H1 (cell line): ENCODE results near the gene CDK13. TPM values are rescaled to one million over a fixed set of nuclear protein-coding genes. Genes with fewer than 3 reads are reported as not detected.

Experiments
- ASH2L ChIP-seq: fragments of 200-600, 300-600 bp; sonication (generic); IDR thresholded peaks from one replicate; pipeline ENCODE4 v1.7.1; 2017; ENCODE audit warnings: low read length
- CTCF ChIP-seq, 3 experiments: IDR thresholded peaks; 1 replicate in 2 of 3; 2 replicates in 1 of 3; pipeline versions ENCODE4 v1.5.1 to v1.6.1; 2011; ENCODE audit warnings: low read length in 3 of 3, mild to moderate bottlenecking in 3 of 3, inconsistent platforms in 2 of 3, low read depth in 1 of 3, moderate library complexity in 1 of 3; ENCODE audit not compliant: insufficient read depth in 1 of 3; ENCODE audit errors: control extremely low read depth in 1 of 3
- FOSL1 ChIP-seq: IDR thresholded peaks from 2 replicates; pipeline ENCODE4 v1.6.1; 2011; ENCODE audit warnings: mild to moderate bottlenecking, low read depth, low read length, moderate library complexity; ENCODE audit not compliant: insufficient read depth
- KDM5A ChIP-seq: fragments of 200-600 bp; IDR thresholded peaks from 2 replicates; pipeline ENCODE4 v1.7.1; 2012; ENCODE audit warnings: mild to moderate bottlenecking, low read length, inconsistent platforms, mixed read lengths
- POLR2A ChIP-seq, 2 experiments: IDR thresholded peaks; 1 replicate in 1 of 2; 2 replicates in 1 of 2; pipeline ENCODE4 v1.6.1; 2011; ENCODE audit warnings: low read depth in 2 of 2, low read length in 2 of 2, mild to moderate bottlenecking in 2 of 2; ENCODE audit errors: control extremely low read depth in 1 of 2
- SIX5 ChIP-seq: IDR thresholded peaks from 2 replicates; pipeline ENCODE4 v1.6.1; 2011; ENCODE audit warnings: mild to moderate bottlenecking, low read depth, low read length
- polyA plus RNA-seq, 7 experiments: library from polyadenylated mRNA; depleted of rRNA in 3 of 7; stranded (reverse) in 5 of 7; unstranded in 2 of 7; fragments of >200 nt in 5 of 7; fragments of 200-250 nt in 2 of 7; gene quantifications; 1 replicate in 5 of 7; 2 replicates in 1 of 7; 4 replicates in 1 of 7; pipeline versions ENCODE4 v1.2.1 to v1.2.3, GENCODE V29; 2011 to 2013; ENCODE audit warnings: missing spikeins in 2 of 7, mixed read lengths in 2 of 7
- total RNA-seq: library from RNA; stranded (reverse); fragmentation: NEBNext Ultra II Directional; extraction: Animal tissue kit (Norgen Biotek cat#: 25700); gene quantifications from 2 replicates; pipeline ENCODE4 v1.2.1, GENCODE V29; 2021

Gene CDK13
- total and polyA plus RNA-seq, 2 of the 8 experiments (the other 6 are each of a cell fraction or from before 2014, with no cell fraction given): 22.6 to 49.5 TPM

GRCh38 chr7:39985398-39985918 is 35.4 kb downstream of the CDK13 start (continued):
- no peak for TF ChIP-seq KDM5A
- TF ChIP-seq CTCF (IDR thresholded peaks at IDR 0.05; ENCODE audit: control extremely low read depth in 1 of 3, insufficient read depth in 1 of 3, low read depth in 1 of 3, low read length in 3 of 3): no peak
- no peak for TF ChIP-seq FOSL1
- no peak for TF ChIP-seq ASH2L
- TF ChIP-seq POLR2A (IDR thresholded peaks at IDR 0.05; ENCODE audit: control extremely low read depth in 1 of 2, low read depth in 2 of 2, low read length in 2 of 2): no peak
- no peak for TF ChIP-seq SIX5
